ENCODE data around the gene C1QA.

The C1QA gene

GRCh38 chr1:22621761-22622160 lies 14.7 kb upstream of the C1QA start:
- no peaks in the 10 kb centered on the region for H4K20me1 ChIP-seq (ENCODE audit: insufficient read depth, low read length)
- no peak overlapping the region for H3K9ac ChIP-seq (ENCODE audit: low read length)
- H2AFZ ChIP-seq (ENCODE audit: low read depth, low read length), result no peak overlapping the region
- no peak overlapping the region for H3K4me2 ChIP-seq (ENCODE audit: low read length)
- H3K36me3 ChIP-seq (replicated peaks; ENCODE audit: low read depth, low read length), result no peaks in the 10 kb centered on the region
- H3K4me1 ChIP-seq (ENCODE audit: low read length), result no peaks in the 10 kb centered on the region
- H3K9me3 ChIP-seq (ENCODE audit: insufficient read depth, low read length), result no peaks in the 10 kb centered on the region
- H3K4me3 ChIP-seq (ENCODE audit: low read length), result no peak overlapping the region
- H3K79me2 ChIP-seq (ENCODE audit: low read length), result no peaks in the 10 kb centered on the region
- no peaks in the 10 kb centered on the region for H3K27me3 ChIP-seq (ENCODE audit: low read depth, low read length)
- no peak overlapping the region for H3K27ac ChIP-seq (ENCODE audit: low read length)
- TF ChIP-seq EZH2phosphoT487 (IDR thresholded peaks at IDR 0.05; ENCODE audit: low read depth), result no peak
- TF ChIP-seq, protein P1, sequence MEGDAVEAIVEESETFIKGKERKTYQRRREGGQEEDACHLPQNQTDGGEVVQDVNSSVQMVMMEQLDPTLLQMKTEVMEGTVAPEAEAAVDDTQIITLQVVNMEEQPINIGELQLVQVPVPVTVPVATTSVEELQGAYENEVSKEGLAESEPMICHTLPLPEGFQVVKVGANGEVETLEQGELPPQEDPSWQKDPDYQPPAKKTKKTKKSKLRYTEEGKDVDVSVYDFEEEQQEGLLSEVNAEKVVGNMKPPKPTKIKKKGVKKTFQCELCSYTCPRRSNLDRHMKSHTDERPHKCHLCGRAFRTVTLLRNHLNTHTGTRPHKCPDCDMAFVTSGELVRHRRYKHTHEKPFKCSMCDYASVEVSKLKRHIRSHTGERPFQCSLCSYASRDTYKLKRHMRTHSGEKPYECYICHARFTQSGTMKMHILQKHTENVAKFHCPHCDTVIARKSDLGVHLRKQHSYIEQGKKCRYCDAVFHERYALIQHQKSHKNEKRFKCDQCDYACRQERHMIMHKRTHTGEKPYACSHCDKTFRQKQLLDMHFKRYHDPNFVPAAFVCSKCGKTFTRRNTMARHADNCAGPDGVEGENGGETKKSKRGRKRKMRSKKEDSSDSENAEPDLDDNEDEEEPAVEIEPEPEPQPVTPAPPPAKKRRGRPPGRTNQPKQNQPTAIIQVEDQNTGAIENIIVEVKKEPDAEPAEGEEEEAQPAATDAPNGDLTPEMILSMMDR (IDR thresholded peaks at IDR 0.05; ENCODE audit: low read depth, low read length), result no peak

- no peak overlapping the region for H3K4me2 ChIP-seq (ENCODE audit: low read length)
- H3K4me3 ChIP-seq (ENCODE audit: low read length), result no peak overlapping the region
- H3K9ac ChIP-seq (ENCODE audit: low read length), result no peak overlapping the region
- no peaks in the 10 kb centered on the region for H4K20me1 ChIP-seq (ENCODE audit: insufficient read depth, low read length)
- H3K9me3 ChIP-seq (ENCODE audit: insufficient read depth, low read length), result no peaks in the 10 kb centered on the region
- no peak overlapping the region for H2AFZ ChIP-seq (ENCODE audit: low read depth, low read length)
- H3K4me1 ChIP-seq (ENCODE audit: low read length), result no peaks in the 10 kb centered on the region
- TF ChIP-seq, protein P1 (IDR thresholded peaks at IDR 0.05; ENCODE audit: low read depth, low read length), result no peak
- TF ChIP-seq EZH2phosphoT487 (IDR thresholded peaks at IDR 0.05; ENCODE audit: low read depth), result no peak
- H3K79me2 ChIP-seq (ENCODE audit: low read length), result no peaks in the 10 kb centered on the region
- H3K27me3 ChIP-seq (ENCODE audit: low read depth, low read length), result no peaks in the 10 kb centered on the region
- H3K36me3 ChIP-seq (replicated peaks; ENCODE audit: low read depth, low read length), result no peaks in the 10 kb centered on the region
- H3K27ac ChIP-seq (ENCODE audit: low read length), result no peak overlapping the region
Observed at GRCh38 chr1:22625262-22625925, 11.0 kb upstream of the C1QA start.

GRCh38 chr1:22626237-22627157 lies 9.9 kb upstream of the C1QA start:
- Histone ChIP-seq H3K27ac (ENCODE audit: low read length) (no peak overlapping the region), H3K27me3 (ENCODE audit: low read depth, low read length) (no peaks in the 10 kb centered on the region), H3K9me3 (ENCODE audit: insufficient read depth, low read length) (no peaks in the 10 kb centered on the region), H2AFZ (ENCODE audit: low read depth, low read length) (no peak overlapping the region), H3K79me2 (ENCODE audit: low read length) (no peaks in the 10 kb centered on the region), H3K9ac (ENCODE audit: low read length) (no peak overlapping the region), H3K36me3 (replicated peaks; ENCODE audit: low read depth, low read length) (no peaks in the 10 kb centered on the region), H3K4me3 (ENCODE audit: low read length) (no peak overlapping the region), H3K4me2 (ENCODE audit: low read length) (no peak overlapping the region), H4K20me1 (ENCODE audit: insufficient read depth, low read length) (no peaks in the 10 kb centered on the region), H3K4me1 (ENCODE audit: low read length) (no peaks in the 10 kb centered on the region)
- TF ChIP-seq, protein P1 (IDR thresholded peaks at IDR 0.05; ENCODE audit: low read depth, low read length), result no peak
- TF ChIP-seq EZH2phosphoT487 (IDR thresholded peaks at IDR 0.05; ENCODE audit: low read depth), result no peak

- H3K4me3 ChIP-seq (ENCODE audit: low read length), result no peak overlapping the region
- no peaks in the 10 kb centered on the region for H4K20me1 ChIP-seq (ENCODE audit: insufficient read depth, low read length)
- H3K4me2 ChIP-seq (ENCODE audit: low read length), result no peak overlapping the region
- no peaks in the 10 kb centered on the region for H3K27me3 ChIP-seq (ENCODE audit: low read depth, low read length)
- no peak overlapping the region for H2AFZ ChIP-seq (ENCODE audit: low read depth, low read length)
- H3K9me3 ChIP-seq (ENCODE audit: insufficient read depth, low read length), result no peaks in the 10 kb centered on the region
- no peak overlapping the region for H3K9ac ChIP-seq (ENCODE audit: low read length)
- H3K4me1 ChIP-seq (ENCODE audit: low read length), result no peaks in the 10 kb centered on the region
- no peaks in the 10 kb centered on the region for H3K36me3 ChIP-seq (replicated peaks; ENCODE audit: low read depth, low read length)
- no peak overlapping the region for H3K27ac ChIP-seq (ENCODE audit: low read length)
- H3K79me2 ChIP-seq (ENCODE audit: low read length), result no peaks in the 10 kb centered on the region
- TF ChIP-seq EZH2phosphoT487 (IDR thresholded peaks at IDR 0.05; ENCODE audit: low read depth), result no peak
- TF ChIP-seq, protein P1 (IDR thresholded peaks at IDR 0.05; ENCODE audit: low read depth, low read length), result no peak
Observed at GRCh38 chr1:22627331-22627730, 9.1 kb upstream of the C1QA start.
